A549 (cell line): ENCODE results near the gene CYP2D6. TPM values are rescaled to one million over a fixed set of nuclear protein-coding genes. Genes with fewer than 3 reads are reported as not detected.
"Not testable (repeated sequence)": the region's sequence is repeated elsewhere in the genome, so short reads cannot be mapped to it uniquely, and the experiment has no call there.

ENCODE experiments used
- ATAC-seq, 2 experiments: fragments of 200-7000 bp in 1 of 2; fragments of >200 bp in 1 of 2; cut with Nextera tagmentation in 1 of 2; cut with Tn5 transposase in 1 of 2; 3 replicates each; pipeline versions ENCODE4 v1.8.0 to v1.9.1; 2018 to 2020; ENCODE audit warnings: mild to moderate bottlenecking in 1 of 2, moderate library complexity in 1 of 2
- CTCF ChIA-PET: fragments of 300-600 bp; sonication (Branson Sonifier 250); formaldehyde crosslinking; extraction: SDS; loops from one replicate; lab custom pipeline; 2021; ENCODE audit warnings: antibody characterized with exemption, inconsistent platforms; lab: Yijun Ruan, JAX
- POLR2A ChIA-PET: fragments of 350-600 bp; formaldehyde crosslinking; extraction: SDS; loops from one replicate; lab custom pipeline; 2021; ENCODE audit warnings: antibody characterized with exemption, inconsistent platforms; lab: Yijun Ruan, JAX
- DNase-seq, 2 experiments: peaks; one replicate each; pipeline versions ENCODE4 v3.0.0 to v3.0.0-alpha.2; 2011 to 2016; ENCODE audit warnings: low read depth in 1 of 2, low spot score in 1 of 2
- FAIRE-seq: peaks from 2 replicates; lab custom pipeline; 2011; peaks lifted over from hg19 to GRCh38; lab: Jason Lieb, UNC
- H3K27ac ChIP-seq, 2 experiments: fragments of >200 bp; sonication (Bioruptor Twin); formaldehyde crosslinking; 3 replicates each; pipeline ENCODE4 v1.5.1; 2016 to 2017
- H3K4me1 ChIP-seq: fragments of >200 bp; sonication (Bioruptor Twin); formaldehyde crosslinking; 3 replicates; pipeline ENCODE4 v1.6.1; 2016
- H3K4me2 ChIP-seq: fragments of >200 bp; sonication (Bioruptor Twin); formaldehyde crosslinking; 3 replicates; pipeline ENCODE4 v1.6.1; 2016
- H3K4me3 ChIP-seq: fragments of >200 bp; sonication (Bioruptor Twin); formaldehyde crosslinking; 3 replicates; pipeline ENCODE4 v1.5.1; 2016
- H3K9me3 ChIP-seq: fragments of >200 bp; sonication (Bioruptor Twin); formaldehyde crosslinking; 3 replicates; pipeline ENCODE4 v1.6.1; 2016
- CHD2 ChIP-seq: fragments of 150-350 bp; IDR thresholded peaks from 2 replicates; pipeline ENCODE4 v1.6.1; 2014; ENCODE audit warnings: low read length; ENCODE audit not compliant: partially characterized antibody
- EHF ChIP-seq: fragments of 250-450 bp; sonication (Bioruptor Pico); IDR thresholded peaks from 2 replicates; pipeline ENCODE4 v1.5.0; 2020; ENCODE audit warnings: mild to moderate bottlenecking
- MAFK ChIP-seq: fragments of 450-650 bp; IDR thresholded peaks from 2 replicates; pipeline ENCODE4 v1.6.1; 2014; ENCODE audit not compliant: partially characterized antibody
- MAZ ChIP-seq: fragments of 150-350 bp; IDR thresholded peaks from 2 replicates; pipeline ENCODE4 v1.6.1; 2014; ENCODE audit warnings: antibody characterized with exemption, low read depth, low read length, borderline replicate concordance
- PHF8 ChIP-seq: fragments of 200-600 bp; sonication (generic); IDR thresholded peaks from 2 replicates; pipeline ENCODE4 v1.6.1; 2016; ENCODE audit warnings: low read depth, mild to moderate bottlenecking, antibody characterized with exemption, moderate library complexity, borderline replicate concordance
- POLR2A ChIP-seq: IDR thresholded peaks from 2 replicates; pipeline ENCODE4 v1.6.1; 2012; ENCODE audit warnings: mild to moderate bottlenecking, low read length
- RAD21 ChIP-seq, 2 experiments: fragments of >200 bp in 1 of 2; sonication (Bioruptor Twin) in 1 of 2; formaldehyde crosslinking in 1 of 2; IDR thresholded peaks in 1 of 2; conservative IDR thresholded peaks in 1 of 2; 2 replicates in 1 of 2; 3 replicates in 1 of 2; pipeline ENCODE4 v1.6.1; 2012 to 2018; ENCODE audit warnings: inconsistent platforms in 1 of 2
- TFCP2L1 ChIP-seq: fragments of 250-450 bp; sonication (Bioruptor Pico); IDR thresholded peaks from 2 replicates; pipeline ENCODE4 v1.5.0; 2021; ENCODE audit warnings: mild to moderate bottlenecking
- ZFP36 ChIP-seq: fragments of 450-650 bp; IDR thresholded peaks from 2 replicates; pipeline ENCODE4 v1.6.1; 2014; ENCODE audit warnings: borderline replicate concordance; ENCODE audit not compliant: partially characterized antibody
- ZSCAN20 ChIP-seq: fragments of 250-450 bp; sonication (Bioruptor Pico); IDR thresholded peaks from 2 replicates; pipeline ENCODE4 v1.8.0; 2022; ENCODE audit warnings: mild to moderate bottlenecking, moderate library complexity
- WGBS: methylation state at CpG from one replicate; pipeline ENCODE4 v1.1.6; 2017; ENCODE audit errors: missing lambda C conversion rate; 5-methylcytosine and 5-hydroxymethylcytosine counted together
- polyA plus RNA-seq, 4 experiments: library from polyadenylated mRNA; depleted of rRNA in 3 of 4; stranded (reverse); fragments of >200 nt; fragmentation: RNase III in 1 of 4; extraction: RNeasy Plus Mini Kit Qiagen cat#74134 plus additional on column Dnase treatment in 1 of 4; gene quantifications; 2 replicates in 3 of 4; 3 replicates in 1 of 4; pipeline ENCODE4 v1.2.3, GENCODE V29; 2011 to 2017
- TF ChIP-seq, protein P1 (sequence below): fragments of >200 bp; sonication (Bioruptor Twin); formaldehyde crosslinking; IDR thresholded peaks from 3 replicates; pipeline ENCODE4 v1.6.1; 2016
- TF ChIP-seq, protein P2 (sequence below): fragments of 200-600 bp; sonication (generic); IDR thresholded peaks from 2 replicates; pipeline ENCODE4 v1.6.1; 2016; ENCODE audit warnings: antibody characterized with exemption, mild to moderate bottlenecking, moderate library complexity
- TF ChIP-seq, protein P3 (sequence below): fragments of 450-650 bp; IDR thresholded peaks from 2 replicates; pipeline ENCODE4 v1.6.1; 2014; ENCODE audit warnings: antibody characterized with exemption

CYP2D6 gene
- polyA plus RNA-seq, 2 of the 4 experiments (the other 2 are of a cell fraction) = 0.59 to 0.63 TPM

DNA sequence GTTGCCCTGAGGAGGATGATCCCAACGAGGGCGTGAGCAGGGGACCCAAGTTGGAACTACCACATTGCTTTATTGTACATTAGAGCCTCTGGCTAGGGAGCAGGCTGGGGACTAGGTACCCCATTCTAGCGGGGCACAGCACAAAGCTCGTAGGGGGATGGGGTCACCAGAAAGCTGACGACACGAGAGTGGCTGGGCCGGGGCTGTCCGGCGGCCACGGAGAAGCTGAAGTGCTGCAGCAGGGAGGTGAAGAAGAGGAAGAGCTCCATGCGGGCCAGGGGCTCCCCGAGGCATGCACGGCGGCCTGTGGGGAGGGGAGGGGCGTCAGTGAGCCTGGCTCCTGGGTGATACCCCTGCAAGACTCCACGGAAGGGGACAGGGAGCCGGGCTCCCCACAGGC lies 9.5 kb upstream of the CYP2D6 start:
- DNase-seq, FAIRE-seq, H3K4me1 ChIP-seq, H3K27ac ChIP-seq, POLR2A ChIA-PET, ATAC-seq, H3K4me2 ChIP-seq, CTCF ChIA-PET, H3K4me3 ChIP-seq, H3K9me3 ChIP-seq: not testable (repeated sequence)
- WGBS = 88% methylated on average over 9 of the region's 17 CpGs

DNA sequence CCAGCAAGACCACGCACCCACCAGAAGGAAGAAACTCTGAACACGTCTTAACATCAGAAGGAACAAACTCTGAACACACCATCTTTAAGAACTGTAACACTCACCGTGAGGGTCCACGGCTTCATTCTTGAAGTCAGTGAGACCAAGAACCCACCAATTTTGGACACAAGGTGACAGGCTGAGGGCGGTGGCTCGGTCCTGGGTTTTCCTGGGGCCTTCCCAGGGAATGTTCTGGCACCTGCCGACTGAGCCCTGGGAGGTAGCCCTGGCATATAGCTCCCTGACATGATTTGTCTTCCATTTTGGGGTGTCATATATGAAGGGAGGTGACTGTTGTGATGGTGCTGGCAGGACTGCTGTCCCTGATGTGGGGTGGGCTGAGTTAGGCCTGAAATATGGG lies 8.9 kb upstream of the CYP2D6 start:
- H3K4me3 ChIP-seq, H3K4me1 ChIP-seq, DNase-seq, POLR2A ChIA-PET, H3K27ac ChIP-seq, FAIRE-seq, H3K9me3 ChIP-seq, H3K4me2 ChIP-seq, ATAC-seq: not testable (repeated sequence)
- WGBS = 75% methylated on average over 6 of the region's 7 CpGs
- CTCF ChIA-PET = interaction anchor here (0.6 kb wide), 1 partner anchor 346 kb away, joined by 3 read pairs; no protein-coding TSS in a partner anchor

DNA sequence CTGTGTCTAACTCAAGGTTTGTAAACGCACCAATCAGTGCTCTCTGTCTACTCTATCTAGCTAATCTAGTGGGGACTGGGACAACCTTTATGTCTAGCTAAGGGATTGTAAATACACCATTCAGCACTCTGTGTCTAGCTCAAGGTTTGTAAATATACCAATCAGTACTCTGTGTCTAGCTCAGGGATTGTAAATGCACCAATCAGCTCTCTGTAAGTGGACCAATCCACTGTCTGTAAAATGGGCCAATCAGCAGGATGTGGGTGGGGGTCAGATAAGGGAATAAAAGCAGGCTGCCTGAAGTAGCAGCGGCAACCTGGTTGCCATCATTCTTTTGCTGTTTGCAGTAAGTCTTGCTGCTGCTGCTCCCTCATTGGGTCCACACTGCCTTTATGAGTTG lies 8.4 kb upstream of the CYP2D6 start:
- no peak for TF ChIP-seq PHF8
- no peak for TF ChIP-seq ZFP36
- no peak for TF ChIP-seq MAZ
- TF ChIP-seq ZSCAN20 (CRISPR knock-in tag) = no peak
- no peak for TF ChIP-seq EHF
- TF ChIP-seq, protein P1, sequence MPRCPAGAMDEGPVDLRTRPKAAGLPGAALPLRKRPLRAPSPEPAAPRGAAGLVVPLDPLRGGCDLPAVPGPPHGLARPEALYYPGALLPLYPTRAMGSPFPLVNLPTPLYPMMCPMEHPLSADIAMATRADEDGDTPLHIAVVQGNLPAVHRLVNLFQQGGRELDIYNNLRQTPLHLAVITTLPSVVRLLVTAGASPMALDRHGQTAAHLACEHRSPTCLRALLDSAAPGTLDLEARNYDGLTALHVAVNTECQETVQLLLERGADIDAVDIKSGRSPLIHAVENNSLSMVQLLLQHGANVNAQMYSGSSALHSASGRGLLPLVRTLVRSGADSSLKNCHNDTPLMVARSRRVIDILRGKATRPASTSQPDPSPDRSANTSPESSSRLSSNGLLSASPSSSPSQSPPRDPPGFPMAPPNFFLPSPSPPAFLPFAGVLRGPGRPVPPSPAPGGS = no peak
- TF ChIP-seq, protein P2, sequence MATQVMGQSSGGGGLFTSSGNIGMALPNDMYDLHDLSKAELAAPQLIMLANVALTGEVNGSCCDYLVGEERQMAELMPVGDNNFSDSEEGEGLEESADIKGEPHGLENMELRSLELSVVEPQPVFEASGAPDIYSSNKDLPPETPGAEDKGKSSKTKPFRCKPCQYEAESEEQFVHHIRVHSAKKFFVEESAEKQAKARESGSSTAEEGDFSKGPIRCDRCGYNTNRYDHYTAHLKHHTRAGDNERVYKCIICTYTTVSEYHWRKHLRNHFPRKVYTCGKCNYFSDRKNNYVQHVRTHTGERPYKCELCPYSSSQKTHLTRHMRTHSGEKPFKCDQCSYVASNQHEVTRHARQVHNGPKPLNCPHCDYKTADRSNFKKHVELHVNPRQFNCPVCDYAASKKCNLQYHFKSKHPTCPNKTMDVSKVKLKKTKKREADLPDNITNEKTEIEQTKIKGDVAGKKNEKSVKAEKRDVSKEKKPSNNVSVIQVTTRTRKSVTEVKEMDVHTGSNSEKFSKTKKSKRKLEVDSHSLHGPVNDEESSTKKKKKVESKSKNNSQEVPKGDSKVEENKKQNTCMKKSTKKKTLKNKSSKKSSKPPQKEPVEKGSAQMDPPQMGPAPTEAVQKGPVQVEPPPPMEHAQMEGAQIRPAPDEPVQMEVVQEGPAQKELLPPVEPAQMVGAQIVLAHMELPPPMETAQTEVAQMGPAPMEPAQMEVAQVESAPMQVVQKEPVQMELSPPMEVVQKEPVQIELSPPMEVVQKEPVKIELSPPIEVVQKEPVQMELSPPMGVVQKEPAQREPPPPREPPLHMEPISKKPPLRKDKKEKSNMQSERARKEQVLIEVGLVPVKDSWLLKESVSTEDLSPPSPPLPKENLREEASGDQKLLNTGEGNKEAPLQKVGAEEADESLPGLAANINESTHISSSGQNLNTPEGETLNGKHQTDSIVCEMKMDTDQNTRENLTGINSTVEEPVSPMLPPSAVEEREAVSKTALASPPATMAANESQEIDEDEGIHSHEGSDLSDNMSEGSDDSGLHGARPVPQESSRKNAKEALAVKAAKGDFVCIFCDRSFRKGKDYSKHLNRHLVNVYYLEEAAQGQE = no peak
- TF ChIP-seq, protein P3, sequence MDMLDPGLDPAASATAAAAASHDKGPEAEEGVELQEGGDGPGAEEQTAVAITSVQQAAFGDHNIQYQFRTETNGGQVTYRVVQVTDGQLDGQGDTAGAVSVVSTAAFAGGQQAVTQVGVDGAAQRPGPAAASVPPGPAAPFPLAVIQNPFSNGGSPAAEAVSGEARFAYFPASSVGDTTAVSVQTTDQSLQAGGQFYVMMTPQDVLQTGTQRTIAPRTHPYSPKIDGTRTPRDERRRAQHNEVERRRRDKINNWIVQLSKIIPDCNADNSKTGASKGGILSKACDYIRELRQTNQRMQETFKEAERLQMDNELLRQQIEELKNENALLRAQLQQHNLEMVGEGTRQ = no peak
- TF ChIP-seq RAD21 (conservative IDR thresholded peaks at IDR 0.05 in 1 of 2, IDR thresholded peaks at IDR 0.05 in 1 of 2) = no peak
- no peak for TF ChIP-seq CHD2
- TF ChIP-seq TFCP2L1 (CRISPR knock-in tag) = no peak
- TF ChIP-seq MAFK = no peak
- no peak for TF ChIP-seq POLR2A
- ATAC-seq (no peak), FAIRE-seq (no peak), DNase-seq (no peak)
- ChIA-PET CTCF (interaction anchor here (0.6 kb wide), 1 partner anchor 347 kb away, joined by 3 read pairs; no protein-coding TSS in a partner anchor), POLR2A (no interaction called here)
- H3K27ac ChIP-seq = no peak overlapping the region
- no peak overlapping the region for H3K4me2 ChIP-seq
- no peaks in the 10 kb centered on the region for H3K9me3 ChIP-seq
- H3K4me3 ChIP-seq = no peak overlapping the region
- 93% methylated on average over 2 of the region's 2 CpGs for WGBS
- no peaks in the 10 kb centered on the region for H3K4me1 ChIP-seq
